Ishikawa (cell line): ENCODE results near the gene DERA.

Source experiments
- CEBPB ChIP-seq: IDR thresholded peaks from 2 replicates; pipeline ENCODE4 v1.6.1; 2012
- CREB1 ChIP-seq: IDR thresholded peaks from 2 replicates; pipeline ENCODE4 v1.6.1; 2012; ENCODE audit warnings: low read depth
- EGR1 ChIP-seq: IDR thresholded peaks from 2 replicates; pipeline ENCODE4 v1.6.1; 2012
- EP300 ChIP-seq: IDR thresholded peaks from 2 replicates; pipeline ENCODE4 v1.6.1; 2012; ENCODE audit warnings: borderline replicate concordance
- FOXM1 ChIP-seq: IDR thresholded peaks from 2 replicates; pipeline ENCODE4 v1.6.1; 2012; ENCODE audit warnings: low read depth, borderline replicate concordance
- MAX ChIP-seq: IDR thresholded peaks from 2 replicates; pipeline ENCODE4 v1.6.1; 2012
- NFIC ChIP-seq: IDR thresholded peaks from 2 replicates; pipeline ENCODE4 v1.6.1; 2012
- RAD21 ChIP-seq: IDR thresholded peaks from 2 replicates; pipeline ENCODE4 v1.6.1; 2012; ENCODE audit warnings: low read depth
- REST ChIP-seq: IDR thresholded peaks from 2 replicates; pipeline ENCODE4 v1.6.1; 2012; ENCODE audit warnings: low read depth, mild to moderate bottlenecking
- TAF1 ChIP-seq: IDR thresholded peaks from 2 replicates; pipeline ENCODE4 v1.6.1; 2012; ENCODE audit warnings: low read depth, mild to moderate bottlenecking
- TCF12 ChIP-seq: IDR thresholded peaks from 2 replicates; pipeline ENCODE4 v1.6.1; 2012; ENCODE audit warnings: low read depth
- TEAD4 ChIP-seq: IDR thresholded peaks from 2 replicates; pipeline ENCODE4 v1.6.1; 2012
- USF1 ChIP-seq: IDR thresholded peaks from 2 replicates; pipeline ENCODE4 v1.6.1; 2012
- YY1 ChIP-seq: IDR thresholded peaks from 2 replicates; pipeline ENCODE4 v1.6.1; 2012; ENCODE audit warnings: low read depth
- ZBTB7A ChIP-seq: IDR thresholded peaks from 2 replicates; pipeline ENCODE4 v1.6.1; 2012; ENCODE audit warnings: low read depth

Gene DERA

GRCh38 chr12:15893260-15893659, 17.9 kb upstream of the DERA start:
- TF ChIP-seq FOXM1 = no peak
- no peak for TF ChIP-seq YY1
- no peak for TF ChIP-seq EP300
- TF ChIP-seq ZBTB7A = no peak
- no peak for TF ChIP-seq MAX

GRCh38 chr12:15896867-15897266, 14.3 kb upstream of the DERA start:
- TF ChIP-seq TEAD4 (no peak), TAF1 (no peak), NFIC (no peak), YY1 (no peak), ZBTB7A (no peak), FOXM1 (no peak), EGR1 (no peak), EP300 (no peak), CREB1 (no peak), TCF12 (no peak), MAX (no peak), USF1 (no peak), RAD21 (no peak), REST (no peak), CEBPB (no peak)

GRCh38 chr12:15897433-15897832, 13.7 kb upstream of the DERA start:
- TF ChIP-seq CREB1 (no peak), YY1 (no peak)

- no peak for TF ChIP-seq TEAD4
- TF ChIP-seq RAD21 = peak; percentile 48
- TF ChIP-seq FOXM1 = no peak
- no peak for TF ChIP-seq EGR1
- TF ChIP-seq NFIC = no peak
- TF ChIP-seq YY1 = no peak
- TF ChIP-seq CEBPB = no peak
These were observed 11.8 kb upstream of the DERA start for GRCh38 chr12:15899282-15899870.

- TF ChIP-seq EGR1 (no peak), MAX (no peak), FOXM1 (no peak)
These were observed 6.7 kb upstream of the DERA start for GRCh38 chr12:15904378-15904920.

GRCh38 chr12:15910468-15910863, 666 bp upstream of the DERA start:
- no peak for TF ChIP-seq FOXM1
- no peak for TF ChIP-seq EP300
- no peak for TF ChIP-seq REST
- TF ChIP-seq TCF12 = no peak
- TF ChIP-seq TEAD4 = no peak
- no peak for TF ChIP-seq CREB1

- no peak for TF ChIP-seq YY1
- no peak for TF ChIP-seq TEAD4
- TF ChIP-seq NFIC = no peak
- TF ChIP-seq EP300 = no peak
These were observed 6.9 kb downstream of the DERA start for GRCh38 chr12:15918066-15918465.

- no peak for TF ChIP-seq EP300
- no peak for TF ChIP-seq REST
- no peak for TF ChIP-seq CREB1
- TF ChIP-seq USF1 = no peak
- no peak for TF ChIP-seq RAD21
- TF ChIP-seq TEAD4 = no peak
- no peak for TF ChIP-seq TCF12
- no peak for TF ChIP-seq MAX
These were observed 8.3 kb downstream of the DERA start for GRCh38 chr12:15919418-15919817.
